NOMO-1 (cell line): ENCODE results near the gene WNT4.

Experiments used
- DNase-seq, 2 experiments: peaks; one replicate each; lab custom pipeline; 2025; ENCODE audit not compliant: unreplicated experiment in 2 of 2; lab: John Stamatoyannopoulos, UW

WNT4 gene

GRCh38 chr1:22143065-22144033 is at the start of gene WNT4:
WNT4 (minus strand) TSS chr1:22143097; CDS start chr1:22142922, 175 bp downstream.
- DNase-seq, result no peak

- DNase-seq, result no peak
Measured at GRCh38 chr1:22190731-22191130, 47.8 kb upstream of the WNT4 start.

GRCh38 chr1:22190251-22190650 is 47.4 kb upstream of the WNT4 start:
- no peak for DNase-seq

GRCh38 chr1:22189619-22190018 is 46.7 kb upstream of the WNT4 start:
- no peak for DNase-seq

- no peak for DNase-seq
Measured at GRCh38 chr1:22188914-22189313, 46.0 kb upstream of the WNT4 start.

GRCh38 chr1:22188436-22188835 is 45.5 kb upstream of the WNT4 start:
- DNase-seq, result no peak

- no peak for DNase-seq
Measured at GRCh38 chr1:22186311-22186710, 43.4 kb upstream of the WNT4 start.

GRCh38 chr1:22184892-22185612 is 42.2 kb upstream of the WNT4 start:
- DNase-seq, result no peak

GRCh38 chr1:22184454-22184853 is 41.6 kb upstream of the WNT4 start:
- no peak for DNase-seq

- DNase-seq, result no peak
Measured at GRCh38 chr1:22182715-22183114, 39.8 kb upstream of the WNT4 start.

- DNase-seq, result no peak
Measured at GRCh38 chr1:22179197-22179803, 36.4 kb upstream of the WNT4 start.

GRCh38 chr1:22177354-22178003 is 34.6 kb upstream of the WNT4 start:
- no peak for DNase-seq

- DNase-seq, result no peak
Measured at GRCh38 chr1:22176258-22176657, 33.4 kb upstream of the WNT4 start.

- DNase-seq, result no peak
Measured at GRCh38 chr1:22174446-22175220, 31.7 kb upstream of the WNT4 start.

- no peak for DNase-seq
Measured at GRCh38 chr1:22171951-22172715, 29.2 kb upstream of the WNT4 start.

- DNase-seq, result no peak
Measured at GRCh38 chr1:22169816-22170215, 26.9 kb upstream of the WNT4 start.

GRCh38 chr1:22168412-22168973 is 25.6 kb upstream of the WNT4 start:
- DNase-seq, result no peak

GRCh38 chr1:22166439-22166838 is 23.5 kb upstream of the WNT4 start:
- DNase-seq, result no peak
